Measurements from ENCODE around the gene ZNF132. TPM values are rescaled to one million over a fixed set of nuclear protein-coding genes. Genes with fewer than 3 reads are reported as not detected.

The ZNF132 gene
- total RNA-seq, 6 donors from 2014 or later, result 3.5 to 18.9 (median 5.0) TPM

DNA sequence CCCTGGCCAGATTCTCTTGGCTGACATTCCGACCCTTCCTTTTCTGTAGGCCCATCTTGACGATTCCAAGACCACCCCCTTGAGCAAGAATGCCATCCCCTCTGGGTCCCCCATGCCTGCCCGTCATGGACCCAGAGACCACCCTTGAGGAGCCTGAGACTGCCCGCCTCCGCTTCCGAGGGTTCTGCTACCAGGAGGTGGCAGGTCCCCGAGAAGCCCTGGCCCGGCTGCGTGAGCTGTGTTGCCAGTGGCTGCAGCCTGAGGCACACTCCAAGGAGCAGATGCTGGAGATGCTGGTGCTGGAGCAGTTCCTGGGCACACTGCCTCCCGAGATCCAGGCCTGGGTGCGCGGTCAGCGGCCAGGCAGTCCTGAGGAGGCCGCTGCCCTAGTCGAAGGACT, 37.2 kb upstream of the ZNF132 start:
- 80 to 92% methylated on average over 9 to 14 of the region's 15 CpGs for WGBS, 2 donors
- Histone ChIP-seq H3K4me3 (peak overlapping the region in 1 of 4 donors; percentile 55), H3K36me3 (peaks cover 1 to 43% (median 33%) of the 10 kb centered on the region in 4 donors)

DNA sequence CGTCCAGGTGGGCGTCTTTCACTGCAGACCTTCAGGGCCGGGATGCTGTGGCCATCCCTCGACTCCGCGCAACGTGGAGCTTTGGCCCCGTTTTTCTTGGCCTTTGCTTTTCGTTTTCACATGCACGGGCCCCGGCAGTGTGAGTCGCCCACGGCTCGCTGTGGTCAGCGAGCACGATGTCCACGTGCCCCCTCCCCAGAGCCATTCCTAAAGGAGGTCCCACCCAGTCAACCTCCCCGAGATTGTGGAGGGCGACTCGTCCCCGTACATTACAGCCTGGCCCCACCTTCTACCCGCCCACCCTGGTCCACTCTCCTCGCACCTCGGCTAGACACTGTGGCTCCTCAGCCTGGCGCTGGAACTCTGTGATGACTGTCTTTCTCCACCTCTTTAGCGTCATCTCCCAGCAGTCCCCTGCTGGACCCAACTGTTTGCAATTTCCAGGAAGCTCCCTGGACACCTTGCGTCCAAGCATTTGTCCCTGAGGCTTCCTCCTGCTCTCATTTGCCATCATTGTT, 36.6 kb upstream of the ZNF132 start:
- peak in 1 of 2 donors; percentile 1 for ATAC-seq (ENCODE audit: low FRiP score in 2 of 2)
- Histone ChIP-seq H3K27ac (peak overlapping the region; percentile 82 to 91 (median 87)), H3K4me3 (peak overlapping the region; percentile 55 to 83 (median 58)), H3K27me3 (no peaks in the 10 kb centered on the region), H3K4me1 (peaks cover 13 to 21% (median 16%) of the 10 kb centered on the region in 4 donors), H3K36me3 (peaks cover 4 to 49% (median 38%) of the 10 kb centered on the region in 4 donors), H3K9me3 (no peaks in the 10 kb centered on the region)
- TF ChIP-seq POLR2AphosphoS5 (IDR thresholded peaks at IDR 0.05) (no peak), EP300 (IDR thresholded peaks at IDR 0.05) (peak in 1 of 4 donors; percentile 19), POLR2A (IDR thresholded peaks at IDR 0.05) (no peak)
- TF ChIP-seq, protein P1, sequence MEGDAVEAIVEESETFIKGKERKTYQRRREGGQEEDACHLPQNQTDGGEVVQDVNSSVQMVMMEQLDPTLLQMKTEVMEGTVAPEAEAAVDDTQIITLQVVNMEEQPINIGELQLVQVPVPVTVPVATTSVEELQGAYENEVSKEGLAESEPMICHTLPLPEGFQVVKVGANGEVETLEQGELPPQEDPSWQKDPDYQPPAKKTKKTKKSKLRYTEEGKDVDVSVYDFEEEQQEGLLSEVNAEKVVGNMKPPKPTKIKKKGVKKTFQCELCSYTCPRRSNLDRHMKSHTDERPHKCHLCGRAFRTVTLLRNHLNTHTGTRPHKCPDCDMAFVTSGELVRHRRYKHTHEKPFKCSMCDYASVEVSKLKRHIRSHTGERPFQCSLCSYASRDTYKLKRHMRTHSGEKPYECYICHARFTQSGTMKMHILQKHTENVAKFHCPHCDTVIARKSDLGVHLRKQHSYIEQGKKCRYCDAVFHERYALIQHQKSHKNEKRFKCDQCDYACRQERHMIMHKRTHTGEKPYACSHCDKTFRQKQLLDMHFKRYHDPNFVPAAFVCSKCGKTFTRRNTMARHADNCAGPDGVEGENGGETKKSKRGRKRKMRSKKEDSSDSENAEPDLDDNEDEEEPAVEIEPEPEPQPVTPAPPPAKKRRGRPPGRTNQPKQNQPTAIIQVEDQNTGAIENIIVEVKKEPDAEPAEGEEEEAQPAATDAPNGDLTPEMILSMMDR (IDR thresholded peaks at IDR 0.05), result no peak
- WGBS, 2 donors, result 4% methylated on average over 10 to 27 of the region's 27 CpGs
- no peak for DNase-seq

More for the DNA sequence above, 37.2 kb upstream of the ZNF132 start:
- Histone ChIP-seq H3K27ac (peak overlapping the region; percentile 6 to 91 (median 83)), H3K27me3 (no peaks in the 10 kb centered on the region), H3K9me3 (no peaks in the 10 kb centered on the region), H3K4me1 (peaks cover 13 to 21% (median 16%) of the 10 kb centered on the region in 4 donors)
- ATAC-seq (ENCODE audit: low FRiP score in 2 of 2) (no peak), DNase-seq (peak in 1 of 2 donors; percentile 84)
- TF ChIP-seq, protein P1 (IDR thresholded peaks at IDR 0.05), result no peak
- no peak for TF ChIP-seq POLR2AphosphoS5 (IDR thresholded peaks at IDR 0.05)
- no peak for TF ChIP-seq EP300 (IDR thresholded peaks at IDR 0.05)
- TF ChIP-seq POLR2A (IDR thresholded peaks at IDR 0.05), result no peak

DNA sequence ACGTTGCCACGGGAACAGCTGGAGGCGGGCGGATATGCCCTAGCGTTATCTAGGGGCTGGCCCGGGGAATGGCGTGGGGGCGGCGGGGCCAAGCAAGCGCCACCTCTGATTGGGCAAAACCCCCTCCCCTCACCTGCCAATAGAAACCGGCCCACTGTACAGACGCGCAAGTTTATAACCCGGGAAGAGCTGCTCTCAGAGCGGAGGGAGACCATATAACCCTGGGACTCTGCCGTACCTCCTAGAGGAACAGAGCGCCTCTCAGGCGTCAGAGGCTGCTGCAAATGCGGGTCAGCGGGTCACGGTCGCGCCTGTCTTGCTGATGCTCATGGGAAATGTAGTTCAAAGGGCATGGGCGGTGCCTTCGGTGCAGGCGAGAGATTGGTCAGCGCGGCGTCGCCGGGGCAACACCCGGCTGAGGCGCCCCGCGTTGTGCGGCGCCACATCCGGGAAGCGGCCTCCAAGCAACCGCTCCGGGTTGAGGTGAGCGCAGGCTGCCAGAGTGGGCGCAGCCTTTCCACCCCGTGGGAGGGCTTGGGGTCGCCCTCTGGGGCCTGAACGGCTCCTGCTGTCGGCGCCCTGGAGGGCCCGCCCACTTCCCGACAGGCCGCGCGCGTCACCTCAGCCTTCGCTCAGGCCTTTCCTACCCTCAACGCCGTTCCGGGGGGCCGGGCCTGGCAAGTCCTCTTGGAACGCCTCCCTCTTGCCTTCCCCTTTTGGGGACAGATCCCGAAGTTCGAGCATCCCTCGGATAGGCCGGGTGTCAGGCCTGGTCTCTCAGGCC, 36.0 kb upstream of the ZNF132 start, which contains the start of gene ZNF446:
ZNF446 (plus strand) TSS at position 639 of the 784 bp plus-strand sequence. CDS start 867 bp downstream, outside the sequence.
- H3K27me3 ChIP-seq, result no peaks in the 10 kb centered on the region
- peaks cover 4 to 49% (median 35%) of the 10 kb centered on the region in 4 donors for H3K36me3 ChIP-seq
- H3K4me3 ChIP-seq, result peak within 1 kb of the TSS; percentile 55 to 83 (median 58)
- peak within 1 kb of the TSS; percentile 82 to 91 (median 87) for H3K27ac ChIP-seq
- 0 to 1% methylated on average over 16 to 34 of the region's 64 CpGs for WGBS, 2 donors
- TF ChIP-seq EP300 (IDR thresholded peaks at IDR 0.05) (peak in 2 of 4 donors; percentile 6 to 38), POLR2A (IDR thresholded peaks at IDR 0.05) (peak in 3 of 4 donors; percentile 22 to 74 (median 38)), POLR2AphosphoS5 (IDR thresholded peaks at IDR 0.05) (peak; percentile 79 to 85)
- TF ChIP-seq, protein P1 (IDR thresholded peaks at IDR 0.05), result peak in 1 of 6 experiments; percentile 12
- peak; percentile 95 to 96 for ATAC-seq (ENCODE audit: low FRiP score in 2 of 2)
- no peaks in the 10 kb centered on the region for H3K9me3 ChIP-seq
- H3K4me1 ChIP-seq, result peaks cover 13 to 21% (median 16%) of the 10 kb centered on the region in 4 donors
- DNase-seq, result peak; percentile 97 to 98

DNA sequence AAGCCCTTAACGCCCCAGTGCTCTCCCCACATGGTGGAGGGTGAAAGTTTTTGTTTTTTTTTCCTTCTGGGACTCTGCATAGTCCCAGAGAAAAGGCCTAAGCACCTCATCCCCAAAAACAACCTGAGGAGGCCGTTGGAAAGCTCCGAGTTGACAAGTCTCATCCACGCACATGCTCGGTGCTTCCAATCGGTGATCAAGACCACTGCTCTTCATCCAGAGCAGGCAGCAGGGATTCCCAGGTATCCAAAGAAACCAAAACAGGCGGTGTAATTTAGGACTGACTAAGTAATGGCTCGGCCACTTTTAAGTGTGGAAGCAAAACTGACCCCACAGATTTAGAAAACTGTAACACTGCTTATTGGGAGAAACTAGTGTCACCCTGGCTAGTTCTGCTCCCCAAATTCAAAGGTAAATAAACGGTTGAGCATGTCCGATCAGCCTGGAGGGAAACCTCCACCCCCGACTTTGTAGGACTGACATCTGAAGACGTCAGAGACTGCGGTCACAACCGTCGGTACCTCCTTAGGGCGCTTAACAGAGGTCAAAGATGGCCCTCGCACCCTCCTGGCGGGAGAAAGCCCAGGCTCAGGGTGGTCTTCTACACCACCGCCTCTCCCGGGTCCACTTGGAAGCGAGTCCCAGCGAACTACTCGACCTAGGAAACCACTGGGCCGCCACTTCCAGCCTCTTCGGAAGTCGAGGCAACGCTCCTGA, 35.2 kb upstream of the ZNF132 start:
- peak overlapping the region; percentile 82 to 91 (median 87) for H3K27ac ChIP-seq

More for the DNA sequence above, 35.2 kb upstream of the ZNF132 start:
- peaks cover 4 to 49% (median 33%) of the 10 kb centered on the region in 4 donors for H3K36me3 ChIP-seq
- H3K4me3 ChIP-seq, result peak overlapping the region; percentile 55 to 83 (median 58)
- TF ChIP-seq, protein P1 (IDR thresholded peaks at IDR 0.05), result no peak
- no peak for TF ChIP-seq POLR2AphosphoS5 (IDR thresholded peaks at IDR 0.05)
- no peak for TF ChIP-seq POLR2A (IDR thresholded peaks at IDR 0.05)
- TF ChIP-seq EP300 (IDR thresholded peaks at IDR 0.05), result no peak
- ATAC-seq (ENCODE audit: low FRiP score in 2 of 2), result peak in 1 of 2 donors; percentile 2
- H3K27me3 ChIP-seq, result no peaks in the 10 kb centered on the region
- H3K9me3 ChIP-seq, result no peaks in the 10 kb centered on the region
- 22 to 46% methylated on average over 13 to 27 of the region's 27 CpGs for WGBS, 2 donors
- H3K4me1 ChIP-seq, result peaks cover 13 to 21% (median 16%) of the 10 kb centered on the region in 4 donors
- no peak for DNase-seq

Data from upper lobe of left lung (tissue), 6 donors.